ENCODE measurements around the gene ANKRD13B.

GRCh38 chr17:29615492-29616299, 22.8 kb downstream of the ANKRD13B start:
- no peak for TF ChIP-seq CTCF (IDR thresholded peaks at IDR 0.05)
- peak; percentile 76 to 93 (median 83) for TF ChIP-seq POLR2AphosphoS5 (IDR thresholded peaks at IDR 0.05)
